WTC11 (cell line): ENCODE data around the gene SLCO4A1. TPM values are rescaled to one million over a fixed set of nuclear protein-coding genes. Genes with fewer than 3 reads are reported as not detected.

ENCODE experiments used
- ATAC-seq: fragments of 200-7000 bp; cut with Tn5 transposase; 2 replicates; pipeline ENCODE4 v1.10.0; 2021; ENCODE audit warnings: mild to moderate bottlenecking, moderate library complexity
- CTCF ChIA-PET: fragments of 300-600 bp; sonication (Branson Sonifier 250); formaldehyde crosslinking; loops from one replicate; lab custom pipeline; 2021; ENCODE audit warnings: antibody characterized with exemption; lab: Charles Lee
- POLR2A ChIA-PET: fragments of 350-600 bp; sonication (Branson Sonifier 250); formaldehyde crosslinking; loops from one replicate; lab custom pipeline; 2021; ENCODE audit warnings: antibody characterized with exemption; lab: Charles Lee
- DNase-seq: peaks from one replicate; pipeline ENCODE4 v3.0.0; 2021; ENCODE audit warnings: low spot score
- H3K27ac Mint-ChIP-seq: 2 replicates; pipeline ENCODE4 v1.8.0; 2021; ENCODE audit warnings: mixed read lengths
- H3K27me3 Mint-ChIP-seq: 2 replicates; pipeline ENCODE4 v1.8.0; 2021; ENCODE audit warnings: low read depth, mild to moderate bottlenecking, moderate library complexity, mixed read lengths
- H3K36me3 Mint-ChIP-seq: 2 replicates; pipeline ENCODE4 v1.8.0; 2021; ENCODE audit warnings: mixed read lengths
- H3K4me1 Mint-ChIP-seq: 2 replicates; pipeline ENCODE4 v1.8.0; 2022; ENCODE audit warnings: mixed read lengths
- H3K4me3 Mint-ChIP-seq: 2 replicates; pipeline ENCODE4 v1.8.0; 2021; ENCODE audit warnings: mild to moderate bottlenecking, moderate library complexity, mixed read lengths
- H3K9me3 Mint-ChIP-seq: 2 replicates; pipeline ENCODE4 v1.8.0; 2021; ENCODE audit warnings: mixed read lengths
- AR ChIP-seq: fragments of 250-450 bp; sonication (Bioruptor Pico); IDR thresholded peaks from 2 replicates; pipeline ENCODE4 v1.9.0; 2021; ENCODE audit warnings: mild to moderate bottlenecking
- ATF3 ChIP-seq: sonication (generic); formaldehyde crosslinking; conservative IDR thresholded peaks from 2 replicates; pipeline ENCODE4 v1.8.1; 2022; ENCODE audit warnings: mild to moderate bottlenecking, missing genetic modification reagents
- CREB1 ChIP-seq: sonication (generic); formaldehyde crosslinking; IDR thresholded peaks from 2 replicates; pipeline ENCODE4 v1.8.0; 2023; ENCODE audit warnings: mild to moderate bottlenecking, missing genetic modification reagents
- CTCF ChIP-seq: fragments of 200-600 bp; IDR thresholded peaks from 2 replicates; pipeline ENCODE4 v1.8.0; 2022; ENCODE audit warnings: antibody characterized with exemption
- ETV6 ChIP-seq: sonication (generic); formaldehyde crosslinking; IDR thresholded peaks from 2 replicates; pipeline ENCODE4 v1.8.1; 2022; ENCODE audit warnings: mild to moderate bottlenecking, missing genetic modification reagents
- GABPB1 ChIP-seq: sonication (generic); formaldehyde crosslinking; IDR thresholded peaks from 2 replicates; pipeline ENCODE4 v1.8.1; 2023; ENCODE audit warnings: mild to moderate bottlenecking, missing genetic modification reagents
- GTF2I ChIP-seq: fragments of 250-450 bp; sonication (Bioruptor Pico); conservative IDR thresholded peaks from 2 replicates; pipeline ENCODE4 v1.4.0; 2021; ENCODE audit warnings: mild to moderate bottlenecking
- IRF1 ChIP-seq: sonication (generic); formaldehyde crosslinking; IDR thresholded peaks from 2 replicates; pipeline ENCODE4 v1.8.0; 2023; ENCODE audit warnings: missing genetic modification reagents
- MAX ChIP-seq: sonication (generic); formaldehyde crosslinking; IDR thresholded peaks from 2 replicates; pipeline ENCODE4 v1.8.0; 2022; ENCODE audit warnings: mild to moderate bottlenecking, missing genetic modification reagents
- NR3C1 ChIP-seq: sonication (generic); formaldehyde crosslinking; conservative IDR thresholded peaks from 2 replicates; pipeline ENCODE4 v1.8.1; 2023; ENCODE audit warnings: low read depth, mild to moderate bottlenecking, missing genetic modification reagents
- PRRX2 ChIP-seq: fragments of 250-450 bp; sonication (Bioruptor Pico); IDR thresholded peaks from 2 replicates; pipeline ENCODE4 v1.8.0; 2021; ENCODE audit warnings: mild to moderate bottlenecking
- RELA ChIP-seq: sonication (generic); formaldehyde crosslinking; IDR thresholded peaks from 2 replicates; pipeline ENCODE4 v1.8.1; 2022; ENCODE audit warnings: missing genetic modification reagents, mild to moderate bottlenecking, borderline replicate concordance
- SOX15 ChIP-seq: fragments of 250-450 bp; sonication (Bioruptor Pico); IDR thresholded peaks from 2 replicates; pipeline ENCODE4 v1.9.0; 2021; ENCODE audit warnings: mild to moderate bottlenecking
- SP1 ChIP-seq: sonication (generic); formaldehyde crosslinking; conservative IDR thresholded peaks from 2 replicates; pipeline ENCODE4 v1.8.1; 2022; ENCODE audit warnings: missing genetic modification reagents
- TEAD1 ChIP-seq: sonication (generic); formaldehyde crosslinking; IDR thresholded peaks from 2 replicates; pipeline ENCODE4 v1.8.0; 2022; ENCODE audit warnings: mild to moderate bottlenecking, missing genetic modification reagents
- USF1 ChIP-seq: sonication (generic); formaldehyde crosslinking; IDR thresholded peaks from 2 replicates; pipeline ENCODE4 v1.8.0; 2022; ENCODE audit warnings: mild to moderate bottlenecking, missing genetic modification reagents
- ZNF219 ChIP-seq: sonication (generic); formaldehyde crosslinking; IDR thresholded peaks from 2 replicates; pipeline ENCODE4 v1.8.0; 2023; ENCODE audit warnings: missing genetic modification reagents, mild to moderate bottlenecking, borderline replicate concordance
- ZNF396 ChIP-seq: fragments of 250-450 bp; sonication (Bioruptor Pico); IDR thresholded peaks from 2 replicates; pipeline ENCODE4 v1.8.0; 2021; ENCODE audit warnings: mild to moderate bottlenecking, moderate library complexity, borderline replicate concordance
- ZNF512 ChIP-seq: sonication (generic); formaldehyde crosslinking; IDR thresholded peaks from 2 replicates; pipeline ENCODE4 v1.8.1; 2022; ENCODE audit warnings: missing genetic modification reagents, borderline replicate concordance
- ZNF671 ChIP-seq: fragments of 250-450 bp; sonication (Bioruptor Pico); IDR thresholded peaks from 2 replicates; pipeline ENCODE4 v1.8.0; 2021; ENCODE audit warnings: mild to moderate bottlenecking
- total RNA-seq: library from RNA; stranded (reverse); gene quantifications from 3 replicates; pipeline ENCODE4 v1.2.3, GENCODE V29; 2021

SLCO4A1 gene
- total RNA-seq, 1 experiment from 2014 or later, result 19.9 TPM

- H3K27me3 Mint-ChIP-seq, result peaks cover 21% of the 10 kb centered on the region
- TF ChIP-seq NR3C1 (CRISPR knock-in tag) (no peak), SOX15 (no peak), RELA (CRISPR knock-in tag) (no peak), CREB1 (CRISPR knock-in tag) (no peak), GTF2I (CRISPR knock-in tag) (no peak), ZNF396 (CRISPR knock-in tag) (no peak), PRRX2 (CRISPR knock-in tag) (no peak), ZNF671 (CRISPR knock-in tag) (no peak), TEAD1 (CRISPR knock-in tag) (no peak), IRF1 (no peak), USF1 (CRISPR knock-in tag) (no peak), ZNF219 (CRISPR knock-in tag) (no peak), ATF3 (CRISPR knock-in tag) (no peak), GABPB1 (CRISPR knock-in tag) (no peak), ZNF512 (CRISPR knock-in tag) (no peak), AR (no peak), SP1 (CRISPR knock-in tag) (no peak), MAX (CRISPR knock-in tag) (no peak), CTCF (no peak), ETV6 (CRISPR knock-in tag) (no peak)
Measured at GRCh38 chr20:62714799-62715198, 72.5 kb downstream of the SLCO4A1 start.

More at GRCh38 chr20:62714799-62715198, 72.5 kb downstream of the SLCO4A1 start:
- CTCF ChIA-PET, result no interaction called here
- POLR2A ChIA-PET, result no interaction called here
- Mint-ChIP-seq H3K36me3 (no peaks in the 10 kb centered on the region), H3K27ac (no peak overlapping the region), H3K4me3 (no peak overlapping the region), H3K4me1 (no peaks in the 10 kb centered on the region), H3K9me3 (peaks cover 4% of the 10 kb centered on the region; the same call in 1 of the 2 replicates)
- ATAC-seq (no peak), DNase-seq (no peak)
